Mesenchymal stem cell (in vitro differentiated cells and primary cell): ENCODE measurements around the gene DPP9.
"Not testable (repeated sequence)": the region's sequence is repeated elsewhere in the genome, so short reads cannot be mapped to it uniquely, and the experiment has no call there.

ENCODE experiments used
- DNase-seq: peaks from one replicate; pipeline ENCODE4 v3.0.0-alpha.2; 2013
- H2AFZ ChIP-seq: one replicate; pipeline ENCODE4 v1.6.1; 2013; ENCODE audit warnings: low read depth, mild to moderate bottlenecking, control low read depth, inconsistent platforms, low read length, moderate library complexity
- H2AK5ac ChIP-seq: 2 replicates; pipeline ENCODE4 v1.6.1; 2013; ENCODE audit warnings: low read length, moderate library complexity, mild to moderate bottlenecking, inconsistent platforms; ENCODE audit not compliant: severe bottlenecking
- H2BK120ac ChIP-seq: one replicate; pipeline ENCODE4 v1.6.1; 2013; ENCODE audit warnings: low read depth, mild to moderate bottlenecking, inconsistent platforms, low read length, moderate library complexity
- H2BK12ac ChIP-seq, 2 experiments: one replicate each; pipeline ENCODE4 v1.6.1; 2013; ENCODE audit warnings: inconsistent platforms in 2 of 2, low read length in 2 of 2, mild to moderate bottlenecking in 2 of 2, moderate library complexity in 2 of 2, control low read depth in 1 of 2
- H2BK15ac ChIP-seq: one replicate; pipeline ENCODE4 v1.6.1; 2013; ENCODE audit warnings: mild to moderate bottlenecking, low read depth, inconsistent platforms; ENCODE audit not compliant: poor library complexity, severe bottlenecking
- H2BK5ac ChIP-seq: 2 replicates; pipeline ENCODE4 v1.6.1; 2013; ENCODE audit warnings: low read depth, mild to moderate bottlenecking, low read length, control low read depth, inconsistent platforms; ENCODE audit not compliant: poor library complexity, severe bottlenecking
- H3K14ac ChIP-seq, 2 experiments: one replicate each; pipeline ENCODE4 v1.6.1; 2013; ENCODE audit warnings: inconsistent platforms in 2 of 2, low read length in 2 of 2, control low read depth in 1 of 2, mild to moderate bottlenecking in 1 of 2, moderate library complexity in 1 of 2
- H3K18ac ChIP-seq, 2 experiments: one replicate each; pipeline ENCODE4 v1.6.1; 2013; ENCODE audit warnings: inconsistent platforms in 2 of 2, low read length in 2 of 2, control low read depth in 1 of 2, low read depth in 1 of 2, mild to moderate bottlenecking in 1 of 2
- H3K23ac ChIP-seq, 2 experiments: one replicate each; pipeline ENCODE4 v1.6.1; 2013; ENCODE audit warnings: inconsistent platforms in 2 of 2, low read length in 2 of 2, mild to moderate bottlenecking in 2 of 2, moderate library complexity in 2 of 2, control low read depth in 1 of 2
- H3K27ac ChIP-seq: 2 replicates; pipeline ENCODE4 v1.5.1; 2013; ENCODE audit warnings: mild to moderate bottlenecking, moderate library complexity, low read length, control low read depth, inconsistent platforms; ENCODE audit not compliant: poor library complexity, severe bottlenecking
- H3K27me3 ChIP-seq, 2 experiments: 2 replicates each; pipeline versions ENCODE4 v1.6.1 to v1.7.0; 2013; ENCODE audit warnings: low read length in 2 of 2, mild to moderate bottlenecking in 2 of 2, moderate library complexity in 2 of 2, control low read depth in 1 of 2, inconsistent platforms in 1 of 2; ENCODE audit not compliant: control insufficient read depth in 1 of 2, insufficient read depth in 1 of 2
- H3K36me3 ChIP-seq, 2 experiments: 2 replicates each; pipeline versions ENCODE4 v1.6.1 to v1.7.0; 2013; ENCODE audit warnings: low read length in 2 of 2, control low read depth in 1 of 2, inconsistent platforms in 1 of 2, low read depth in 1 of 2, mild to moderate bottlenecking in 1 of 2; ENCODE audit not compliant: insufficient read depth in 2 of 2, control insufficient read depth in 1 of 2
- H3K4ac ChIP-seq, 2 experiments: one replicate each; pipeline ENCODE4 v1.6.1; 2013; ENCODE audit warnings: inconsistent platforms in 2 of 2, low read length in 2 of 2, mild to moderate bottlenecking in 2 of 2, moderate library complexity in 2 of 2, control low read depth in 1 of 2, low read depth in 1 of 2
- H3K4me1 ChIP-seq: 2 replicates; pipeline ENCODE4 v1.6.1; 2013; ENCODE audit warnings: low read depth, low read length, control low read depth; ENCODE audit not compliant: control insufficient read depth, insufficient read depth
- H3K4me2 ChIP-seq: 2 replicates; pipeline ENCODE4 v1.6.1; 2013; ENCODE audit warnings: low read length, mild to moderate bottlenecking, inconsistent platforms; ENCODE audit not compliant: poor library complexity, severe bottlenecking
- H3K4me3 ChIP-seq, 2 experiments: 2 replicates each; pipeline versions ENCODE4 v1.5.1 to v1.7.0; 2013; ENCODE audit warnings: low read length in 2 of 2, mild to moderate bottlenecking in 2 of 2, control low read depth in 1 of 2, low read depth in 1 of 2; ENCODE audit not compliant: insufficient read depth in 1 of 2
- H3K79me1 ChIP-seq: replicated peaks from 2 replicates; pipeline ENCODE4 v1.6.1; 2013; ENCODE audit warnings: mild to moderate bottlenecking, control low read depth, low read length, inconsistent platforms; ENCODE audit not compliant: poor library complexity, severe bottlenecking
- H3K9ac ChIP-seq: 2 replicates; pipeline ENCODE4 v1.7.0; 2013; ENCODE audit warnings: mild to moderate bottlenecking, low read length, moderate library complexity
- H3K9me3 ChIP-seq: 2 replicates; pipeline ENCODE4 v1.7.0; 2013; ENCODE audit warnings: mild to moderate bottlenecking, low read length; ENCODE audit not compliant: control insufficient read depth
- H4K8ac ChIP-seq: one replicate; pipeline ENCODE4 v1.6.1; 2013; ENCODE audit warnings: inconsistent platforms, mild to moderate bottlenecking, low read length, moderate library complexity
- H4K91ac ChIP-seq: one replicate; pipeline ENCODE4 v1.6.1; 2013; ENCODE audit warnings: mild to moderate bottlenecking, low read length, inconsistent platforms
- WGBS: methylation state at CpG from one replicate; pipeline ENCODE4 v1.1.7; 2013; ENCODE audit warnings: mixed read lengths; 5-methylcytosine and 5-hydroxymethylcytosine counted together

The DPP9 gene

GRCh38 chr19:4745986-4746385 is 22.3 kb upstream of the DPP9 start:
- WGBS: 88% methylated on average over 7 of the region's 8 CpGs
- no peak for DNase-seq
- no peak overlapping the region for H3K14ac ChIP-seq
- no peak overlapping the region for H3K23ac ChIP-seq
- no peak overlapping the region for H2BK12ac ChIP-seq
- no peak overlapping the region for H3K4ac ChIP-seq
- peaks cover 5% of the 10 kb centered on the region for H3K4me1 ChIP-seq
- no peak overlapping the region for H2AFZ ChIP-seq
- H3K9ac ChIP-seq: no peak overlapping the region
- H2BK120ac ChIP-seq: no peak overlapping the region
- peaks cover 14 to 28% of the 10 kb centered on the region in 2 experiments for H3K27me3 ChIP-seq
- H3K27ac ChIP-seq: no peak overlapping the region
- H3K9me3 ChIP-seq: no peaks in the 10 kb centered on the region
- no peak overlapping the region for H3K4me2 ChIP-seq
- no peak overlapping the region for H3K4me3 ChIP-seq
- no peak overlapping the region for H4K8ac ChIP-seq
- no peaks in the 10 kb centered on the region for H3K36me3 ChIP-seq
- no peak overlapping the region for H2BK15ac ChIP-seq
- H2AK5ac ChIP-seq: no peak overlapping the region
- no peak overlapping the region for H3K18ac ChIP-seq
- H3K79me1 ChIP-seq: no peaks in the 10 kb centered on the region
- H2BK5ac ChIP-seq: no peak overlapping the region
- no peak overlapping the region for H4K91ac ChIP-seq

- H3K79me1 ChIP-seq, H3K4me3 ChIP-seq, H2AK5ac ChIP-seq, H3K9me3 ChIP-seq, H3K4me1 ChIP-seq, H2BK15ac ChIP-seq, H3K4me2 ChIP-seq, H3K27ac ChIP-seq, H3K18ac ChIP-seq, H4K8ac ChIP-seq, H3K23ac ChIP-seq, H2BK5ac ChIP-seq, H4K91ac ChIP-seq, H2BK12ac ChIP-seq, H3K36me3 ChIP-seq, H3K14ac ChIP-seq, H2AFZ ChIP-seq, DNase-seq, H3K4ac ChIP-seq, H2BK120ac ChIP-seq: not testable (repeated sequence)
- H3K9ac ChIP-seq: peak overlapping the region; percentile 59
- WGBS: 90% methylated on average over 7 of the region's 10 CpGs
- peaks cover 14 to 28% of the 10 kb centered on the region in 2 experiments for H3K27me3 ChIP-seq
These were observed 21.5 kb upstream of the DPP9 start for GRCh38 chr19:4745175-4745574.

DNA sequence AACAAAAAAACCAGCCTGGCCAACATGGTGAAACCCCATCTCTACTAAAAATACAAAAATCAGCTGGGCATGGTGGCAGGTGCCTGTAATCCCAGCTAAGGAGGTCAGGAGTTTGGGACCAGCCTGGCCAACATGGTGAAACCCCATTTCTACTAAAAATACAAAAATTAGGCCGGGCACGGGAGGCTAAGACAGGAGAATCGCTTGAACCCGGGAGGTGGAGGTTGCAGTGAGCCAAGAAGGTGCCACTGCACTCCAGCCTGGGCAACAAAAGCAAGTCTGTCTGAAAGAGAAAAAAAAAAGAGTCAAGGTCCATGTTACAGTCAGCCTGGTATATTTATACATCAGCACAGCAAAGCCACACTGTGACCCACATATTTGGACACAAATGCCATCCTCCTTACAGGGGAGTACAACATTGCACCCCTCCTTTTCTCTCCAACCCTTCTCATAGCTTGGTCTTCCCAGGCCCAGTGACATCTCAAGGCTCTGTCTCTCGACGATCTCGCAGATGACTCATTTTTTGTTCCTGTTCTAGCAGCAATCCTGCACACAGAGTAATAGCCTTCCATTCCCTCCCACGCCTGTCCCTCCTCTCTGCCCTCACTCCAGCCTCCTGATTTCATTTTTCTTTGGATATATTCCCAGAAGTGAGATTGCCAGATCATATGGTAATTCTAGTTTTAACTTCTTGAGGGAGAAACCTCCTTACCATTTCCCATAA is 21.0 kb upstream of the DPP9 start:
- Histone ChIP-seq H3K9ac (peak overlapping the region; percentile 59), H2AK5ac (no peak overlapping the region), H2BK12ac (no peak overlapping the region), H4K91ac (no peak overlapping the region), H3K27me3 (peaks cover 14 to 28% of the 10 kb centered on the region in 2 experiments), H3K14ac (no peak overlapping the region), H3K23ac (no peak overlapping the region), H3K27ac (no peak overlapping the region), H3K79me1 (no peaks in the 10 kb centered on the region), H3K4ac (no peak overlapping the region), H3K4me3 (no peak overlapping the region), H3K9me3 (no peaks in the 10 kb centered on the region), H2BK120ac (no peak overlapping the region), H2AFZ (no peak overlapping the region), H4K8ac (no peak overlapping the region), H3K18ac (no peak overlapping the region), H3K36me3 (no peaks in the 10 kb centered on the region), H2BK5ac (no peak overlapping the region), H3K4me2 (no peak overlapping the region), H3K4me1 (peaks cover 5% of the 10 kb centered on the region), H2BK15ac (no peak overlapping the region)
- WGBS: 23% methylated on average over 6 of the region's 8 CpGs
- DNase-seq: peak; percentile 76

DNA sequence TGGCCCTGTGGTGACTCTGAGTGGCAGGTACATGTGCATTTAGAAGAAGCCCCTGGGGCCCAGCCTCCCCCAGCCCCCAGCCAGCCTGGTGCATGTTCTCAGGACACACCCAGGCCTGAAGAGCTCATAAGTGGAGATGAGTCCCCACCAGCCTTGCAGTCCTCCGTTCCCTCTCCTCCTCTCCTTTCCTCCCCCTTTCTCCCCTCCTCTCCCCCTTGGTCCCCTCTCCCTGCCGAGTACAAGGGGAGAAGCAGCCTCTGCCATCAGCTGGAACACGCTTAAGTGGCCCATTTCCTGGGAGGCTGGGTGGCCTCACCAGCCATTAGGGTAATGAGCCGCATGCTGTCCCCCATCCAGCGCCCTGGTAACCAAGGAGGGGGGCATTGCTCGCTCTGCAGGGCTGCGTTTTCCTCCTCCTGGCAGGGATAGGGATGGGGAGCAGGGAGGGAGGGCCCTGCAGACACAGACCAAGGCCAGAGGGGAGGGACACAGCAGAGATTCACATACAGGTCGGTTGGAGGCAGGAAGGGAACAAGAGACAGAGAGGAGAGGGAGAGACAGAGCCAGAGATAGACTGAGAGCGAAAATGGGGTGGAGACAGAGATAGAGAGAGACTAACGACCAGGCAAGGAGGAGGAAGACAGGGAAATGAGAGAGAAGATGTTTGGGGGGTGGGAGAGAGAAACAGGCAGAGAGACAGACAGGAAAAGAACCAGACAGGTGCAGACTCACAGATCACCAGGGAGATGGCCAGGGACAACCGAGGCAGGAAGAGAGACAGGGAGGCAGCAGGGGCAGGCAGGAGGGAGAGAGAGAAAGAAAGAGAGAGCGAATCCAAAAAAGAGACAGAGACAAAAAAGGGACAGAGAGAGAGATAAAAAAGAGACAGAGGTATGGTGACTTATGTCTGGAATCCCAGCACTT is 19.3 kb upstream of the DPP9 start:
- Histone ChIP-seq H2BK120ac (no peak overlapping the region), H4K8ac (no peak overlapping the region), H3K9ac (peak overlapping the region; percentile 43)

More for the DNA sequence above, 19.3 kb upstream of the DPP9 start:
- Histone ChIP-seq H3K9me3 (no peaks in the 10 kb centered on the region), H4K91ac (no peak overlapping the region), H3K27ac (no peak overlapping the region), H3K18ac (no peak overlapping the region), H3K27me3 (peaks cover 11 to 30% of the 10 kb centered on the region in 2 experiments), H2BK12ac (peak overlapping the region in 1 of 2 experiments; percentile 39), H3K36me3 (no peaks in the 10 kb centered on the region), H3K79me1 (no peaks in the 10 kb centered on the region), H3K4me3 (no peak overlapping the region), H3K4me2 (no peak overlapping the region), H2BK15ac (no peak overlapping the region), H3K4me1 (peaks cover 5% of the 10 kb centered on the region), H3K4ac (no peak overlapping the region), H2AFZ (no peak overlapping the region), H3K23ac (peak overlapping the region in 1 of 2 experiments; percentile 97), H2AK5ac (no peak overlapping the region), H2BK5ac (no peak overlapping the region), H3K14ac (peak overlapping the region in 1 of 2 experiments; percentile 95)
- WGBS: 19% methylated on average over 12 of the region's 12 CpGs
- no peak for DNase-seq
